NCI-H510A (cell line): Measurements from ENCODE around the gene ARSG.
"Not testable (repeated sequence)": the region's sequence is repeated elsewhere in the genome, so short reads cannot be mapped to it uniquely, and the experiment has no call there.

Experiments used
- DNase-seq: peaks from one replicate; lab custom pipeline; 2025; lab: John Stamatoyannopoulos, UW

Gene ARSG

DNA sequence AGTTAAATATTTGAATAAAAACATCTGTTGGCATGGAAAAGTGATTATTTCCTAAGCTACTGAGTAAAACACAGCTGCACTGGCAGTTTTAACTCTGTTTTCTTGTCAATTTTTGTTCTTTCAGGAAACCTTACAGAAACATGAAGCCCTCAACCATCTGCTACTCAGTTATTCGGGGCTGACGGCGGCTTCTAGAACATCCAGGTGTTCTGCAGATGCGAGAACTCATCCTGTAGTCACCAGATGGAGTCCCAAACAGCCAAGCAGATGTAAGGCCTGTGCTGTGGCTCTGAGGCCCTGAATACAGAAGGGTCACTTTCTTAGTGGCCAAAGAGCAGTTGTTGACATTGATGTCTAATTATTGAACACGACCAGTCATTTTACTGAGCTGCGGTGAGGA lies 15.5 kb downstream of the ARSG start:
- no peak for DNase-seq

DNA sequence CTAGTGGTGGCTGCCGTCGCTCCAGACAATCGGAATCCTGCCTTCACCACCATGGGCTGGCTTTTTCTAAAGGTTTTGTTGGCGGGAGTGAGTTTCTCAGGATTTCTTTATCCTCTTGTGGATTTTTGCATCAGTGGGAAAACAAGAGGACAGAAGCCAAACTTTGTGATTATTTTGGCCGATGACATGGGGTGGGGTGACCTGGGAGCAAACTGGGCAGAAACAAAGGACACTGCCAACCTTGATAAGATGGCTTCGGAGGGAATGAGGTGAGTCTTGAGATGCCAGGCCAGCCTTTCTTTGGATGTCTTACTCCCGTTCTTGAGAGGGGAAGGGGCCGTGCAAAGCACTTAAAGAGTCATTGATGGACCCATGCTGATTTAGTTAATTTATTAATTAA lies 16.1 kb downstream of the ARSG start:
- DNase-seq = no peak

DNA sequence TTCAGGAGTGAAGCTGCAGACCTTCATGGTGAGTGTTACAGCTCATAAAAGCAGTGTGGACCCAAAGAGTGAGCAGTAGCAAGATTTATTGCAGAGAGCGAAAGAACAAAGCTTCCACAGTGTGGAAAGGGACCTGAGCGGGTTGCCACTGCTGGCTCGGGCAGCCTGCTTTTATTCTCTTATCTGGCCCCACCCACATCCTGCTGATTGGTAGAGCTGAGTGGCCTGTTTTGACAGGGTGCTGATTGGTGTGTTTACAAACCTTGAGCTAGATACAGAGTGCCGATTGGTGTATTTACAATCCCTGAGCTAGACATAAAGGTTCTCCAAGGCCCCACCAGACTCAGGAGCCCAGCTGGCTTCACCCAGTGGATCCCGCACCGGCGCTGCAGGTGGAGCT lies 17.2 kb downstream of the ARSG start:
- not testable (repeated sequence) for DNase-seq

DNA sequence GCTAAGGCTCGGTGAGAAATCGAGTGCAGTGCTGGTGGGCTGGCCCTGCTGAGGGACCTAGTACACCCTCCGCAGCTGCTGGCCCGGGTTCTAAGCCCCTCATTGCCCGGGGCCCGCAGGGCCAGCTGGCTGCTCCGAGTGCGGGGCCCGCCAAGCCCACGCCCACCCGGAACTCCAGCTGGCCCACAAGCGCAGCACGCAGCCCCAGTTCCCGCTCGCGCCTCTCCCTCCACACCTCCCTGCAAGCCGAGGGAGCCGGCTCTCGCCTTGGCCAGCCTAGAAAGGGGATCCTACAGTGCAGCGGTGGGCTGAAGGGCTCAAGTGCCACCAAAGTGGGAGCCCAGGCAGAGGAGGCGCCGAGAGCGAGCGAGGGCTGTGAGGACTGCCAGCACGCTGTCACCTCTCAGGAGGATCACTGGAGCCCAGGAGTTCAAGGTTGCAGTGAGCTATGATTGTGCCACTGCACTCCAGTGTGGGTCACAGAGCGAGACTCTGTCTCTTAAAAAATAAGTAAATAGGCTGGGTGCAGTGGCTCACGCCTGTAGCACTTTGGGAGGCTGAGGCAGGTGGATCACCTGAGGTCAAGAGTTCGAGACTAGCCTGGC lies 17.9 kb downstream of the ARSG start:
- not testable (repeated sequence) for DNase-seq

DNA sequence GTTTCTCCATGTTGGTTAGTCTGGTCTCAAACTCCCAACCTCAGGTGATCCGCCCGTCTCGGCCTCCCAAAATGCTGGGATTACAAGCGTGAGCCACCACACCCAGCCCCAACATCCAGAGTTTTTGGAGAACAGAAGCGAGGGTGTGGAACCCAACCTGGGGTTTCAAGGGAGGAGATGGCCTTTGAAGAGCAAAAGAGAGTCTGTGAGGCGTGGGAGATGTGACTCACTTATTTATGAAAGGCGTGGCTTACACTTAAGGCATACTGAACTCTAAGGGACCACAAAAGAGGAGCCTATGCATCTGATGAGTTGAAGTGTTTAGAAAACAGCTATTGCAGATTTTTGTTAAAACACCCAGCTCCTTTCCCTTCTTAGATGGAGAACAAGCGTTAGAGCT lies 18.9 kb downstream of the ARSG start:
- no peak for DNase-seq

DNA sequence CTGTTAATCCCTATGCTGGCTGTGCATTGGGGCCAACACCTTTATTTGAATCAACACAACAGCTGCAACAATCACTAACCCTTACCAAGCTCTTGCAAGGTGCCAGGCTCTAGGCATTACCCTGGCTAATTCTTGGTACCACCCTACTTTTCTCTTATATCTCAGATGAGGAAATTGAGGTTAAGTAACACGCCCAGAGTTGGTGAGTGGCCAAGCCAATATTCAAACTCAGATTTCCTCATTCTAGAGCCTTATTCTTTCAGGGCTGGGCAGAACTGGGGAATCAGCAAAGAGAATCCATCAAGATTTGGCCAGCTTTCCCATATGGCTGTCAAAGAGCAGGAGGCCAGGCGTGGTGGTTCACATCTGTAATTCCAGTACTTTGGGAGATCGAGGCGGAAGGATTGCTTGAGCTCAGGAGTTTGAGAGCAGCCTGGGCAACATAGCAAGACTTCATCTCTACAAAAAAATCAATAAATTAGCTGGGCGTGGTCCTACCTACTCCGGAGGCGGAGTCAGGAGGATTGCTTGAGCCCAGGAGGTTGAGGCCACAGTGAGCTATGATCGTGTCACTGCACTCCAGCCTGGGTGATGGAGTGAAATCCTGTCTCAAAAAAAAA lies 23.7 kb downstream of the ARSG start:
- DNase-seq = no peak

DNA sequence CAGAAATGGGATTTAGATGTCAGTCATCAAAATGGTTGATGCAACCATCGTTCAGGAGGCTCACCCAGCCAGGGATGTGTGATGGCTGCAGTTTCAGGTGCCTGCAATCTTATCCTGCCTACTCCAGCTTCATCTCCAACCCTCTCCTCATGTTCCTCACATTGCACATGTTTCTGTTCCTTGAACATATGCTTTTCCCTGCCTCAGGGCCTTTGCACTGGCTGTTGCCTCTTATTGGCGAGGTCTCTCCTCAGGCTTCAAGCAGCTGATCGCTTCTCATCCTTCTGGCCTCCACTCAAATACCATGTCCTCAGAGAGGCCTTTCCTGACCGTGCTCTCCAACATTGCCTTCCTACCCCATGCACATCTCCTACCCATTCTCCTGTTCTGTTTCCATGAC lies 24.6 kb downstream of the ARSG start:
- no peak for DNase-seq

DNA sequence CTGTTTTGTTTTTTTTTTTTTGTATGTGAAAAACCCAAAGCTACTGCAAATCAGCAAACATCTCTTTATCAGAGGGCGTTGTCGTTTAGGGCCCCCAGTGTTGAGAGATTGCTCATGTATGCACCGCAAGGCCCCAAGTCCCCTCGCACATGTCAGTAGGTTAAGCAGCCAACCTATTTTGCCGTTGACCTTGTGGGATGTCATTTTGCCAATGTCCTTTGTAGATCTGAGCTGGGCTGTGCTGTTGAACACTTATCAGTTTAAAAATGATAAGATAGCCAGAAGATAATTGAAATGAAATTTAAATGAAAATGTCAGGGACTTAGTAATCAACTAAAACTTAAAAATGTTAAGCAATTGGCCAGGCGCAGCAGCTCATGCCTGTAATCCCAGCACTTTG lies 26.2 kb downstream of the ARSG start:
- no peak for DNase-seq

DNA sequence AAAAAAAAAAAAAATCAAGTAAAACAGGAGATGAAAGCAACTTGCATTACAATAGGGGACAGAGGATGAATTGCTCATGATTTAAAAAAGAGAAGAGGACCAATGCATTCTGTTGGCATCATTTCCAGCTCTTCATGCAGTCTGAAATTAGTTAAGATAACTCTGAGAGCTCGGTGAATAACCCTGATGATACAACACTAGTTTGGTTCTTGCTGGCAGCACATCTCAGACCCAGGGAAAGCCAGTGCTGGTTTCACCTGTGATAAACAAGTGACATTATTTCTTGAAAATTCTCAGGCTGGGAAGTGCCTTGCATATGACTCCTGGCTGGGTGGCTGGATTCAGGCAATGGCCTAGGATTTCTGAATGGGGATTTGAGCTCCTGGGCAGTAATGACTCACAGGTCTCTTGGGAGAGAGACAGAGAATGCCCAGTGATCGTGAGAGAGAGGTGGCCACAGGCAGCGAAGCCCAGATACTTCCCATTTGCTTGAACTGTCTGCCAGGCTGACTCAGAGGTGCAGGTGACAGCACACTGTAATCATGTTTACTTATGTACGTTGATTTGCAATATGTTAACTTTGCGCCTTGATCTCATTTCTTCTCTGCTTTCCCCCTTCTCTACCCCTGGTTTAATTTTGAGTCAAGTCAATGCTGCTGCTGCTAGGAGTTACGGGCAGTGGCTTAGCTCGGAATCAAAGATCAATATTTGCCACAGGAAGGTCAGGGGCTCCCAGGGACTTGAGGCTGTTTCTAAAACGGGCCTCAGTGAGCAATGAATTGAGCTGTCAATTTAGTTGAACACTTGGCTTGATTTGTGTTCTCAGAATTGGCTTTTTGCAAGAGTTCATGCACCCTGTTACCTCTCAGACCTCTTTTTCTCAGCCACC lies 27.1 kb downstream of the ARSG start:
- no peak for DNase-seq

DNA sequence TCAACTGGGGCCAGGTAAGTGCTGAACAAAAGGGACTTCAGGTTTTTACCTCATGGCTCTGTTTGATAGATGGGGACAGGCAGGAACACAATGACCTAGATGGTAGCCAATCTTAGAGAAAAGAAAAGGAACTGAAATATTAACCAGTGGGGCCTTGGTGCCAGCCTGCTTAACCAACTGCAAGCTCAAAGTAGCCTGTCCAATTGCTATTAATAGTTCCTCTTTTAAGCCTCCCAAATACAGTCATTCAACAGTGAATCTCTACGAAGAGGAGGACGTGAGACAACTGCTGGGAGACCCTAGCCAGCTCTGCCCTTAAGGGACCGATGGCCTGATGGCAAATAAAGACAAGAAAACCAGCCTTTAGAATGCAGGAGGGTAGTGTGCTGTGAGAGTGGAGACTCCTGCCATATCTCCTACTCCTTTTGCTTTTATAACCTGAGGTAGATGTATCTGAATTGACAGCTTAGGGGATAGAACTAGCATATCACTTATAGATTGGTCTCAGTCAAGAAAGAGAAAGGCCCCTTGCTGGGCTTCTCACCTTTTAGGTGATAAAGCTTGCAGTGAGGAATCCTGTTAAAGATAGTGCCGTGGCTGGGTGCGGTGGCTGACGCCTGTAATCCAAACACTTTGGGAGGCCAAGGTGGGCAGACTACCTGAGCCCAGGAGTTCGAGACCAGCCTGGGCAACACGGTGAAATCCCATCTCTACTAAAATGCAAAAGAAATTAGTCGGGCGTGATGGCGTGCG lies 28.3 kb downstream of the ARSG start:
- DNase-seq = no peak

DNA sequence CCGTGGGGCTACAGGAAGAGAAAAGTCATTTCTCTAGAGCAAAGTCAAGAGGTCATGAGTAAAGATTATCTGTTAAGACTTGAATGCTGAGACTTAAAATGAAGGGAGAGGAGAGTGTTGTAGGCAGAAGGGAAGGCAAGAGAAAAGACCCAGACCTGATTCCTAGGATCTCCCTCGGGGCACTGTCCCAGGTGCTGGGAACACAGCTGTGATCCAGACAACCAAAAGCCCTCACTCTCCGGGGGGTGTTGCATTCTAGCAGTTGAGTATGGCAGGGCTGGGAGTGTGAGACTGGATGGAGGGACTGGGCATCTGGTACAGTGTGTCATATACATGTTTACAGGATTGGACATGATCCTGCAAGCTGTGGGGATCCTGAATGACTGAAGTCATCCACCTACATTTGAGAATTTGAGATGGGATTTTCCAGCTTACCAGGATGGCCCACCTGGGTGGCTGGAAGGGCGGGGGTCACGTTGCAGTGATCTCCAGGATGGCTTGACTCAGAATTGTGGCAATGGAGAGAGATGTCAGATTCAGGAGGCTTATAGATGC lies 29.1 kb downstream of the ARSG start:
- DNase-seq = no peak

DNA sequence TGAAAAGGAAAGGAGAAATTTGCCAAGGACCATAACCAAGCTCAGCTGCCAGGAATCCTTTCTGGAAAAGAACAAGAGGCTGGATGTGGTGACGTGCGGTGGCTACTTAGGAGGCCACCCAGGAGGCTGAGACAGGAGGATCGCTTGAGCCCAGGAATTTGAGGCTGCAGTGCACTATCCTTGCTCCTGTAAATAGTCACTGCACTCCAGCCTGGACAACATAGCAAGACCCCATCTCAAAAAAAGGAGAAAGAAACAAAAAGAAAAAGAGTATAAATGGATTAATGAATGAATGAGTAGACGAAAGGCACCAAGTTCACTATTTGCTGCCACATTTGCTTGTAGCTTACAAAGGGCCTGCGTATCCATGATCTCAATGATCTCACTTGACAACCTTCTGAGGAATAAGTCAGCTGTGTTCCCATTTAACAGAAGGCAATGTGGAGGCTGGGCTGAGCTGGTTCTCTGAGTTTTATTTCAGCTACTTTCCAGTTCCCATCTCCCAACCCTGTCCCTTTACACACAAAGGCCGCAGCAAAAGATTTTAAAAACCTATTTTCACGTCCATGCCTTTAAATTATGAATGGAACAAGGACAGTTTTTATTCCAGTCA lies 29.8 kb downstream of the ARSG start:
- DNase-seq = no peak

DNA sequence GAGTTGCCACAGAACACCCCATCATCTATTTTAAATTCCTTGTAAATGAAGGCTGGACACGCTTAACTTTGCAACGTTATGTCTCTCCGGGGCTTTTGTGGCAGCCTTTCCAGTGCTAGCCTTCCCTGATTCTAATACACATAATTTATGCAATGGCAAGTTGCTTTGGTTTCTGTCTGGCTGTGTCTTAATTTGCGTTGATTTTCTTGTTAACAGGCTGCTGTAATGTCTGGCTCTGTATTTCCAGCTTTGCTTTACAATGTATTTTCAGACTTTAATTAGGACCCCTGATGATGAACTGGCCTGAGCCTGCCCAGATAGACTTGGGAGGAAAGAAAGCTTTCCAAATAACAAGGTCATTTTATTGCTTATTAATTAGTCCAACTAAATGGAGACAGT lies 30.3 kb downstream of the ARSG start:
- DNase-seq = no peak

DNA sequence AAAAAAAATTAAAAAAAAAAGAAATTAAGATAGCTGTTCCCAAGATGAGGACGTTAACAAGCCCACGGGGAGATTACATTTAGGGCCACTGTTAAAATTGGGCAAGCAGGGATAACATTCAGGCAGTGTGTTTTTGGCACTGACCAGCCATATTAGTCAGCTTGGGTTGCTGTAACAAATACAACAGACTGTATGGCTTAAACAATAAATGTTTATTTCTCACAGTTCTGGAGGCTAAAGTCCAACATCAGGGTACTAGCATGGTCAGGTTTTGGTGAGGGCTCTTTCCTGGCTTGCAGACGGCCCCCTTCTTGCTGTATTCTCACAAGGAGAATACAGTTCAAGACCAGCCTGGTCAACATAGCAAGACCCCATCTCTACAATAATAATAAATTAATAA lies 31.3 kb downstream of the ARSG start:
- DNase-seq = no peak

DNA sequence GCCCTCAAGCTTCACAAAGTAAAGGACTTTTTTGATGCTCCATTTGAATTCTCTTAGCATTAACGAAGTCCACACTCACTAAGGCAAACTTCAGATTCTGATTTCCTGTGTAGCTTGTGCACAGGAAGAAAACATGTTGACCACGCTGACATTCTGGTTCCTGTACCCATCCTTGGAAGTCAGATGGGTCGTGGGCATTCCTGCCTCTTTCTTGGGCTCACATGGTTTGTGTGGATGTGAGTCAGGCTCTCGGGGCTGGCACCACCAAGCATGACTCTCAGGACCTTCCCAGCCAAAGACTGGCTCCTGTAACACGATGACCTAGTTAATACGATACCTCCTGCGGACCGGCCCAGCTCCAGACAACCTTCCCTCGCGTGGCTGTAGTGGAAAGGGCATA lies 32.8 kb downstream of the ARSG start:
- DNase-seq = no peak

DNA sequence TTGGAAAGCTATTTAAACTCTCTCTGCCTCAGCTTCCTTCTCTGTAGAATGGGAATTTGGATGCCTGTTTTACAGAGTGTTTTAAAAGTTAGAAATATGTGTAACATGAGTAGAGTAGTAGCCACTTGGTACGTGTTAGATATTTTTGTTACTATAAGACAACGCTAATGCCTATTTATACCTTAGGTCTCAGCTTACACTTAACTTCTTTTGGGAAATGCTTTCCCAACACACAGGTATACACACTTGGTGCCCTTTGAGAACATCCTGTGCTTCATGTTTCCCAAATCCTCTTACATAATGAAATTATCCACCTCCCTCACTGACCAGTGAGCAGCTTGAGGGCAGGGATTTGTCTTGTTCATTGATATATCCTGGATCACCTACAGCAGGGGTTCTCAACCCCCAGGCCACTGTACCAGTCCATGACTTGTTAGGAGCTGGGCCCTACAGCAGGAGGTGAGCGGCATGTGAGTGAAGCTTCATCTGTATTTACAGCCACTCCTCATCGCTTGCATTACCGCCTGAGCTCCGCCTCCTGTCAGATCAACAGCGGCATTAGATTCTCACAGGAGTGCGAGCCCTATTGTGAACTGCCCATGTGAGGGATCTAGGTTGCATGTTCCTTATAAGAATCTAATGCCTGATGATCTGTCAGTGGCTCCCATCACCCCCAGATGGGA lies 33.5 kb downstream of the ARSG start:
- DNase-seq = no peak

DNA sequence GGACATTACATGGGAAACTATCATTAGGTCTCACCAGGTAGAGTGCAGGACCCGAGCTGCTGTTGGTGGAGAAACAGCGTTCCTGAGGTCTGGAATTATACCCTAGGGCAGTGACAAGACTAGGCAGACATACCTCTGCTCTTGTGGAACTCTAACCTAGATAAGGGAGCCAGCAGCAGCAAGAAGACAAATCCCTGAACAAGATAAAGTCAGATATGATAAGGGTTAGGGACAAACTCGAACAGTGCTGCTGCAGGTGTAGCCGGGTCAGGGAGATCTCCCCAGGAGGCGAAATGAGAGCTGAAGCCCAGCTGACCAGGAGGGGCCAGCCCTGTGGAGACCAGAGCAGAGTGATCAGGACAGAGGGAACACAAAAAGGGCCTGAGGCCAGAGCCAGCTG lies 34.7 kb downstream of the ARSG start:
- DNase-seq = no peak

DNA sequence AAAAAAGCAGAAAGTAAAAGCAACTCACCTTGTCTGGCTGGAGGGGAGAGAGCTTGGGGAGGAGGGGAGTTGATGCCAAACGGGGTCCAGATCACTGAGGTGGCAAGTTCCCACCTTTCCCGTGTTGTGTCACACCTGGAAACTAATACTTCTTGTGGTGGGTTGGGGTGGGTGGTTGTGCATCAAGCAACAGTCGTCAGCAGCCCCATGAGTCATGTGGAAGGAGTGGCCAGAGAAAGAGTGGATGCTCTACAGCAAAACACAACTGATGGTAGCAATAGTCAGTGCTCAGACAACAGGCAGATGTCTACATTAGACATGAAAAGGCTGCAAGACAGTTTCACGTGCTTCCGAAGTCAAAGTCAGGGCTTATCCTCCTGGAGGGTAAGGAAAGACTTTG lies 35.4 kb downstream of the ARSG start:
- DNase-seq = no peak

DNA sequence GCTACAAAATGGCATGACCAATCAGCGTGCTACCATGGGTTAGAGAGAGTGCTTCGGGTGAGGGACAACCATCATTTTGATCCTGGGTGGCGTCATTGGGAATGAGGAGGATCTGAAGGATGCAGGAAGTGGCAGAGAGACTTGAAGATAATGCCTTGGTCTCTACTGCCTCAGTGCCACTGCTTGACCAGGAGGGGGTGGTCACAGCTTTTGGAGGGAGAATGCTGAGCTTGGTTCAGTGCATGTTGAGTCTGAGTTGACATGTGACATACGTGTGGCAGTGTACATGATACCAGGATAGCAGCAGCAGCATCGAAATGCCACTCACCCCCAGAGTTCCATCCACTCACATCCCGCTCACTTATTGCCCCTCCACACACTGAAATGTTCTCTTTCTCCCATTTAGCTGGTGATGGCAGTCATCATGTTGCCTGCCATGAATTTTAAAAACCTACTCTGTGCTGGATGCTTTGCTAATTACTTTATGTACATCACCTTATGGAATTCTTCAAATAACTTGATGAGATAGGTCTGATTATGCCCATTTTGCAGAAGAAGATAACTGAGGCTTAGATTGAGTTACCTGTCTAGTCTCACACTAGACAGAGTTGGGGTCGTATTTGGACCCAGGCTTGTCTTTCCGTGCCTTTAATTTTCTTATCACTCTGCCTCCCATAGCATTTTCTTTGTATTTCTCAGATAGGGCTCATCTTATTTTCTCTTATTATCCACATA lies 36.7 kb downstream of the ARSG start:
- DNase-seq = no peak

DNA sequence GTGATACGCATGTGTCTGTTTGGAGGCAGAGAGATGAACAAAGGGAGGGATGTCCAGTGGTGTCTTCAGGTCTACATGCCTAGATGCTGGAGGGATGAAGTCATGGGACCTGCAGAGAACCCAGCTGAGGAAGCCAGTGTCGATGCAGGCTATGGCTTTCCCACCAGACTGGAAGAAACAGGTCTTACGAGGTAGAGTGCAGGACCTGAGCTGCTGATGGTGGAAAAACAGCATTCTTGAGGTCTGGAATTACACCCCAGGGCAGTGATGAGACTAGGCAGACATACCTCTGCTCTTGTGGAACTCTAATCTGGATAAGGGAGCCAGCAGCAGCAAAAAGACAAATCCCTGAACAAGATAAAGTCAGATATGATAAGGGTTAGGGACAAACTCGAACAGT lies 37.4 kb downstream of the ARSG start:
- DNase-seq = no peak

DNA sequence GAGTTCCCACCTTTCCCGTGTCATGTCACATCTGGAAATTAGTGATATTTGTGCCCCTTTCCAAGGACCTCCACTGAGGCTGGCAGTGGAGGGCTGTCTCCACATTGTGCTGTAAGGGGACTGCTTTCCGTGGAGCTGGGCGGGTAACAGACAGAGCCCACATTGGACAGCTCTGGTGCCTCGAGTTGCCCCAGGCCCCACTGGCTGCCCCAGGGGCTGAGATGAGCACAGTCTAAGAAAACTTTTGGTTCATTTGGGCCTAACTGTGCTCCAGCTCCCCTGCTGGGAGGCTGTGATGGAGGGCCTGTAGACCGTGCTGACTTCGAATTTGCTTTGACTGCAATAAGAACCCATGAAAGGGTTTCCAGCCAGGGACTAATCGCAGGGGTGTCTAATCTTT lies 38.0 kb downstream of the ARSG start:
- no peak for DNase-seq
